Stimulated activated CD4-positive, alpha-beta T cell treated with anti-CD3 and anti-CD28 coated beads, Interleukin-1b, Interleukin-23, amount 100 ng/mL, for 4 hours (primary cell): ENCODE results near the gene MRGPRG.
"Not testable (repeated sequence)": the region's sequence is repeated elsewhere in the genome, so short reads cannot be mapped to it uniquely, and the experiment has no call there.

Source experiments
- DNase-seq, 2 donors: peaks; one replicate each; pipeline ENCODE4 v3.0.0-alpha.2; 2020; ENCODE audit warnings: low read depth in 2 of 2

MRGPRG gene, protein sequence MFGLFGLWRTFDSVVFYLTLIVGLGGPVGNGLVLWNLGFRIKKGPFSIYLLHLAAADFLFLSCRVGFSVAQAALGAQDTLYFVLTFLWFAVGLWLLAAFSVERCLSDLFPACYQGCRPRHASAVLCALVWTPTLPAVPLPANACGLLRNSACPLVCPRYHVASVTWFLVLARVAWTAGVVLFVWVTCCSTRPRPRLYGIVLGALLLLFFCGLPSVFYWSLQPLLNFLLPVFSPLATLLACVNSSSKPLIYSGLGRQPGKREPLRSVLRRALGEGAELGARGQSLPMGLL

DNA sequence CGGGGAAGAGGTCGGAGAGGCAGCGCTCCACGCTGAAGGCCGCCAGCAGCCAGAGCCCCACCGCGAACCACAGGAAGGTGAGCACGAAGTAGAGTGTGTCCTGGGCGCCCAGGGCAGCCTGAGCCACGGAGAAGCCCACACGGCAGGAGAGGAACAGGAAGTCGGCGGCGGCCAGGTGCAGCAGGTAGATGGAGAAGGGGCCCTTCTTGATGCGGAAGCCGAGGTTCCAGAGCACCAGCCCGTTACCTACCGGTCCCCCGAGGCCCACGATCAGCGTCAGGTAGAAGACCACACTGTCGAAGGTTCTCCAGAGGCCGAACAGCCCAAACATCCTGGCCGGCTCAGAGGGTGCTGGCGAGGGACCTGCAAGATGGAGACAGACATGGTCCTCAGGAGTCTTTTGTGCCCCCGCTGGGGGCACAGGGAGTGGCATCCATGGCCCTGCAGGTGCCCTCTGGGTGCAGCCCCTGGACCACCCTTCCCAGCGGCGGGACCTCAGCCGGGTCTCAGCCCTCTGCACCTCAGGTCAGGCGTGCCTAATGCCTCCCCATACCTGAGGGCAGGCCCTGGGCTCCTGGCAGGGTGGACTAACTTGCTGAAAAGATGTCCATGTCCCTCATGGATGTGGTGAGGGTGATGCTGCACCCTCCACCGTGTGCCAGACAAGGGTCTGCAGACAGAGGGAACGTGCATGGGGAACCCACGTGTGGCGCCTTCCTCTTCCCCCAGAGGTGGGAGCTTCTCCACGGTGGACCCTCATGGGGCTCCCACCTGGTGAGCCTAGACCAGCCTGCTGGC is at the start of gene MRGPRG:
MRGPRG (minus strand) TSS at position 331 of the 798 bp plus-strand sequence; CDS start at position 331, 0 bp downstream.
- DNase-seq: no peak

DNA sequence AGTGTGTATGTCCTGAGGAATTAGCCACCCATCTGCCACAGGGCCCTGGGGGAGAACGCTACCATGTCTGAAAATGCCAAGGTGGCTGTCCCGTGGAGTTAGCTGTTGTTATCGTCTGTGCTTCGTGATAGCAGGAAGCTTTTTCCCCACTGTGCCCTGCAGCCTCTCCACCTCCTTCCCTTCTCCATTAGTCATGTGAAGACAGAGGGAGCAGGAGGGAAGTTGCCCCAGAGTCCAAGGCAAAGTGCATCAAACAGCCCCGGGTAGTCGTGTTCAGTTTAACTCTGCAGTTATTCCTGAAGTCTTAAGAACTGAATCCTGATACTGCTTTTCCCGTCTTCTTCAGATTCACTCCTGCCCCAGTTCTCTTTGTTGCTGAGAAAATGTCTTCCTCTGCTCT is 43.9 kb upstream of the MRGPRG start:
- not testable (repeated sequence) for DNase-seq

DNA sequence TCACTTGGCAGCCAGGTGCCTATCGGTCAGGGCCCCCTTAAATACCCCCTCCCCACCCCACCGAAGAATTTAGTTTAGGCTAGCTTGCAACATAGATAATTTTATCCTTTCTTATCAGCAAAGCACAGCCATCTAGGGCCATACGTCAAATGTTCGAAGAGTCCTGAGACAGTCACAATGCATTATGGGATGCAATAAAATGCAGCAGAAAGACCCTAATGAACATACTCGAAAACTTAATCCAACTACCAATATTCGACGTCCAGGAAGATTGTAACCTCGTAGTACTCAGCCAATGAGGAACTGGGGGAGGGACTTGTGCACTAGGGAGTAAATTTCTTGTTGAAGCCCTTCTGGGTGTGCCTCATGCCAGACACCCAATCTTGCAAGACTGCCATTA is 43.2 kb upstream of the MRGPRG start:
- not testable (repeated sequence) for DNase-seq

DNA sequence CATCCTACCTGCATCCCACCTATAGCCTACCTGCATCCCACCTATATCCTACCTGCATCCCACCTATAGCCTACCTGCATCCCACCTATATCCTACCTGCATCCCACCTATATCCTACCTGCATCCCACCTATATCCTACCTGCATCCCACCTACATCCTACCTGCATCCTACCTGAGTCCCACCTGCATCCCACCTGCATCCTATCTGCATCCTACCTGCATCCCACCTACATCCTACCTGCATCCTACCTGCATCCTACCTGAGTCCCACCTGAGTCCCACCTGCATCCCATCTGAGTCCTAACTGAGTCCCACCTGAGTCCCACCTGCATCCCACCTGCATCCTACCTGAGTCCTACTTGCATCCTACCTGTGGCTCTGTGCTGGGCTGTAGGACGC is 38.9 kb upstream of the MRGPRG start:
- not testable (repeated sequence) for DNase-seq

DNA sequence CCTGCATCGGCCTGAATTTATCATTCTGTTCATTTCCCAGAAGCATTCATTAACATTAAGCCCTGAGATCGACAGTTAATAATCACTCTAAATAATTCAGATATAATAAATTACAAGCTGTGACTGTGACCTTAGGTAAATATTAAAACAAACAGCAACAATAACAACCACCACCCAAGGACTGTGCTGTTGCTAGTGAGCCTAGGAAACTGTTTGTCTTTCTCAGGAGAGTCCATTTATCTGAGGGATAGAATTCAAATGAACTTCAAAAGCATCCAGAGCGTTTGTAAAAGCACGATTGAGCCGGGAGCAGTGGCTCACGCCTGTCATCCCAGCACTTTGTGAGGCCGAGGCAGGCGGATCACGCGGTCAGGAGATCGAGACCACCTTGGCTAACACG is 36.6 kb upstream of the MRGPRG start:
- not testable (repeated sequence) for DNase-seq

DNA sequence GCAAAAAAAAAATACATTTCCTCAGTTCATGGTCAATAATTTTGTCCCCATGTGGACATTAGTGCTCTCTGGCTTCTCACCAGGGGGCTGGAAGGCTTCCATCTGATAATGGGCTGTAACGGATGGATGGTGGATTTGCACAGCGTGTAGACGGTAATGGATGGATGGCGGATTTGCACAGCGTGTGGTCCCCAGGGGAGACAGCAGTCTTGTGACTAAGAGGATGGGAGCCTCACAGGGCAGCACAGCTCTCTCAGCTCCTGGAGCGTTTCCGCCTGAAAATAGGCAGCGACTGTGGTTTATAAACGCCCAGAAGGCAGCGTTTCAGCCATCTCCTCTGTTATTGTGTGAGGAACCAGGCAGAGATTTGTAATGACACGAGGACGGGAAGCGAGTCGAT is 36.2 kb upstream of the MRGPRG start:
- DNase-seq: not testable (repeated sequence)

DNA sequence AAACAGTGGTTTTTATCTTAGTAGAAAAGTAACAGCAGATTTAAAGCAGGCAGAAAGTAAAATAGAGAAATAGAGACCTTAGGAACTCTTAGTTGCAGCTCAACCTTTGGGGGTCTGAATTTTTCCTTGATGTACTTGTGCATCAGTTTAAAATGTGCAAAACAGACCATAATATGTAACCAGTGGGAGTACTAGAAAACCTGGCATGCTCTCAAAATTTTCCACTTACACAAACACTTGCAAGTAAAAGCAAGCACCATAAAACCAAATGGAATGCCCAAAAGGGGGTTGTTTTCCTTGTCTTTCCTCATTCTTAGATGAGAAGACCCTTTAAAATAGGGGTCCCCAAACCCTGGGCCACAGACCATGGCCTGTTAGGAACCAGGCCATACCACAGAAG is 26.5 kb upstream of the MRGPRG start:
- no peak for DNase-seq

DNA sequence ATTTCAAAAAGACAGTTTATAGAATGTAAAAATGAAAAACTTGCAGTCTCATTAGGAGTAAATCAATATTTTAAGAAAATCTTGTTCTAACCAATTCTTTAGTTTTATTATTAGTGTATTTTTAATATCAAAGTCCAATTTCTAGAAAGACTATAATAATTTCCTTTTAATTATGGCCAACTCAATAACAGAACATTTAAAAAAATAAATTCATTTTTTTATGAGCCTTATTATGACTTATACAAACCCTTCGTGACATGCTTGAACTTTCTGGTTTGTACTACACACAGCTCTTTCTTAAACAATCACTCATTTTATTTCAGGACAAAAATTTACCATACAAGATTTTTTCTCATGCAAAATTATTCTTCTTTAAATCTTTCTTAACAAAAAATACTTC is 25.3 kb upstream of the MRGPRG start:
- DNase-seq: no peak

DNA sequence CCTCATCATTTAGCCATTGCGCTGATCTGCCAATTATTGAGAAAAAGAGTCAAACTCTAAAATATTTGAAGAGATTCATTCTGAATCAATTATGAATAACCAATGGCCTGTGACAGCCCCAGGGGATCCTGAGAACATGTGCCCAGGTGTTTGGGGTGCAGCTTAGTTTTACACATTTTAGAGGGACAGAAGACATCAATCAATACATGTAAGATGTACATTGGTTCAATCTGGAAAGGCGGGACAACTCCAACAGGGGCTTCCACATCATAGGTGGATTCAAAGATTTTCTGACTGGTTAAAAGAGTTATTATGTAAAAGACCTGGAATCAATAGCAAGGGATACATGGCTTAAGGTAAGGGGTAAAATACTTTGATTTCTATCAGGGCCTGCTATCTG is 18.5 kb upstream of the MRGPRG start:
- DNase-seq: no peak

DNA sequence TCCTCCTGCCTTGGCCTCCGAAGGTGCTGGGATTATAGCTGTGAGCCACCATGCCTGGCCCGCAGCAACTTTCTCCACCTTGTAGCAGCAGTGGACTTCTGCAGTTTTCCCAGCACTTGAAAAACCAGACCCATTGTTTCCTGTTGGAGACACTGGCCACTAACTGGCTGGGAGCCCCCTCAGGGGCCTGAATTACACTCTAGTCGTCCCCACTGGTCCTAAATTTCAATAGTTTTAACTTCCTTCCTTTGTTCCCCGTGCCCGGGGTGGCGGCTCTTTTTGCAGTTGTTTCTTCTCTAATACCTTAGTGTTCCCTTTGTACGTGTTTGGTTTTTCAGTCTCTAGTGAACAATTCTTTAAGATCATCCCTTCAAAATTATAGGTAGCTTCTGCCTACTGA is 16.2 kb upstream of the MRGPRG start:
- DNase-seq: no peak

DNA sequence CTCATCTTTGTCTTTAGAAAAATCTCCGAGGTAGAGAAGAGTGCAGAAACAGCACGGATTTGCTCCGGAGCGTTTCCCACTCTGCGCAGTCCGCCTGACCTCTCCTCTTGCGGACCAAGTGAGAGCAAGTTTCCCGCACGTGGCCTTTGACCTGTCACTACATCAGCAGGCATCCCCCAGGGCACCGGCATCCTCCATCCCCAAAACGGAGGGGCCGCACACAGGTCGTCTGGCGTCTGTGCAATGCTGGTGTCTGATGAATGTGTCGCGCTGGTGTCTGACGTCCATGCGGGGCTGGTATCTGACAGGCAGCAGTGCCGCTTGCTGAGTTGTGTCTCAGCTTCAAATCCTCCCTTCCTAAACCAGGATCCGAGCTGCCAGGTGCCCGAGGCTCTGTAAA is 14.3 kb upstream of the MRGPRG start:
- no peak for DNase-seq

DNA sequence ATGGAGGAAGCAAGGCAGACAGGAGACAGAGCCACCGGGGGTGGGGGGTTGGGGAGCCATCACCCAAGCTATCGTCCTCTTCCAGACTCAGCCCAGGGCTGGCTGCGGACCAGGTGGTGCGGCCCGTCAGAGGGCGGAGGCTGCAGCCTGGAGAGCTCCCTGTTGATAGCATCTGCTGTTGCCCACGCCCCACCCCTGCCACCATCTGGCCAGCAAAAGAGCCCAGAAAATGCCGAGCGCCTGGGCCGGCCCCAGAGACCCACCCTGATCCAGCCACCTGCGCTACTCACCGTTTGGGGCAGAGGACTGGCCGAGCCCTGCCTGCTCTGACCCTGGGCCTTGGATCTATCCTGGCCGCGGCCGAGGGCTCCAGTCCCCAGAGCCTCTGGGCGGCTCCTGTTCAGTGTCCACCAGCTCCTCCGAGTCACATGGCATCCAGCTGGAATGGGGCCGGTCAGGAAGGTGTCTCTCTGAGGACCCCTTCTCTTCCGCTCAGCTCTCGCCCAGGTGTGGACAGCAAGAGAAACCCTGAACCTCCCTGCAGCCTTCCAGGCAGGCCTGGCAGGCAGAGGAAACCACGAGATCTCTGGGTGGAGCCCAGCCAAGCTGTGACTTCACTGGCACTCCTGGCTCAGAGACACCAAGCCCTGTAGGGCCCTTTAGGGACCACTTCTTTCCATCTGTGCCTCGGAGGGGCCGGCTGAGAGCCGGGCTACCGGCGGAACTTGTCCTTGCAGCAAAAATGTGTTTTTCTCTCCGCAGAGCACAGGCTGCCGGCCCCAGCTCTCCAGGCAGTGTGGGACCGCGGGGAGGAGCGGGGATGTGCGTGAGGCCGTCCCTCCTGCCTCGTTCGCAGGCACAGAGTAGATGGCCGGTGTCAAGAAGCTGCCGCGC is 13.5 kb upstream of the MRGPRG start, which contains the start of gene MRGPRE:
MRGPRE (minus strand) TSS at position 567 of the 894 bp plus-strand sequence. CDS start 3,618 bp downstream, outside the sequence.
- DNase-seq: no peak

DNA sequence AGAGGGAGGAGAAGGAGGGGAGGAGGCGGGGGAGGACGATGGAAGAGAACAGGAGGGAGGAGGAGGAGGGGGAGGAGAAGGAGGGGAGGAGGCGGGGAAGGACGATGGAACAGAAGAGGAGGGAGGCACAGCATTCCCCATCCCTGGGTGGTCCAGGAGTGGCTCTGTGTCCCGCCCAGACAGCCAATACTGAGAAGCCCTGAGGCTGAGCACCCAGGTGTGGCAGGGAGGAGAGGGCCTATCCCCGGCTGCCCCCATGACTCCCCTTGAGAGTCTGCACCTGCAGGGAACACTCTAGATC is 12.9 kb upstream of the MRGPRG start:
- DNase-seq: no peak

DNA sequence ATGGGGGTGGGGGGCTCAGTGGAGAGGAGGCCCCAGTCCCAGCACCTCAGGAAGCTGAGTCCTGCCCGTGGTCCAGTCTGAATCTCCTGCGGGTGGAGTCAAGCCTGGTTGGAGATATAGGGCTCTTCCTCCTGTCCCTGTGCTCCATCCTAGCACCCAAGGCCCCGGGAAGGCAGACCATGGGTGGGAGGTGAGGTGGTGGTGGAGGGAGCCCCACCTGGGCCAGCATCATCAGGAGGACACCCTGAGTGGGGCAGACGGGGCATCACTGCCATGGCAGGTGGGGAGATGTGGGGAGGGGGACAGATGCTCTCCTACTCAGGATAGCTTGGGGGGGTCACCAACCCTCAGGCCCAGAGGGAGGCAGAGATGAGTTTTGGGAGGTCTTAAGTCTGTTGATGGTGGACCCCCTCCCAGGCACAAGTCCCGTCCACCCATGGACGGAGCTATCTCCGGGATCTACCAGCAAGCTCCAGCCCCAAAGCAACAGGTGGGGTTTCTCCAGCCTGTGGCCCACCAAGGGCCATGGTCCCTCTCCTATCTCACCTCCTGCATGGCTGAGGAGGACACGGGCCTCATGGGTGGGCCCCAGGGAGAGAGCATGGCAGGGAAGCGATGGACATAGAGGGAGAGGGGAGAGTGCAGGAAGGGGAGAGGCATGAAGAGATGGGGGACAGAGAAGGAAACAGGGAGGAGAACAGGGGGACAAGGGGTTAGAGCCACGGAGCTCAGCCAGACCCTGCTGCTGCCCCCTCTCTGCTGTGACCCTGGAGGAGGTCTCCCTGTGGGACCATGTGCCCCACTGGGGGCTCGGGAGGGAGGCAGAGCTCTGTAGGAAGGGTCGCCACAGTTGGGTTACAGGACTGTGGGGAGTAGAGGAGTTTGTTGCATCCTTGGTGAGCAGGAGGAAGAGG is 12.3 kb upstream of the MRGPRG start:
- DNase-seq: no peak

DNA sequence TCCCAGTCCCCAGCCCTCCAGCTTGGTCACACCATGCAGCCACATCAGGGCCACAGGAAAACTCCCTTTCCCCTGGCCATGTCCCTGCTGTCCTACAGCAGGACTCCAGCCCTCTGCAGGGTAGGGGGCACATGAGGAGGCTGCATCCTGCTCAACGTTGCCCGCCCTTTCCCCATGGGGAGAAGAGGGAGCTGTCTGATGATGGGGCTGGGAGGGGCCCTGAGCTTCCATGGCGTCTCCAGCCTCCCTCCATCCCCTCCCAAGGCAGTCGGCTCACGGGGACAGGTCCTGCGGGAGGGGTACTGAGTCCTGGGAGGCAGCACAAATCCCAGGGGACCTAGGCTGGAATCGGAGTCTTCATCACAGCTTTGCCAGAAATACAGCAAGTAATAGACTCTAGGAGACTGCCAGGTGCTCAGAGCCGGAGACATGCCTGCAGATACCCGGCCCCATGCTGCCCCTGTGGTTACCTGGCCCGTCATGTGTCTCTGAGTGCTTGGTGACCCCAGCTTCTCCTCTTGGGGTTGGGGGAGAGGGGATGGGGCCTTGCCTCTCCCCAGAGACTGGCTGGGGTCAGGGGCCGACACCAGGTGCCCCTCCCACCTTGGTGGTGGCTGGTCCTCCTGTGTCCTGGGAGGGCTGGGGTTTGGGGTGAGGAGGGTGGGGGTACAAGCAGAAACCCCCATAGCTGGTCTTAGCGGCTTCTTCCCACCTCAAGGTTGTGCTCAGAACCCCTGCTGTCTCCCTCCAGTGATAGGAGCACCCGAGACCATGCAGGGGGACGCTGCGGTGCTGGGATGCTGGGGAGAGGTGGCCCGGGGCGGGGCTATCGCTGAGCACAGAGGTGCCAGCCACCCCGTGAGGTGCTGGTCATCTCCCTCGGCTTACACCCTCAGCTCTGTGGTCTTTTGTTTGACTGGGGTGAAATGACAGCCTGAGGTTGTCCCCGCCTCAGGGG is 11.3 kb upstream of the MRGPRG start:
- no peak for DNase-seq

DNA sequence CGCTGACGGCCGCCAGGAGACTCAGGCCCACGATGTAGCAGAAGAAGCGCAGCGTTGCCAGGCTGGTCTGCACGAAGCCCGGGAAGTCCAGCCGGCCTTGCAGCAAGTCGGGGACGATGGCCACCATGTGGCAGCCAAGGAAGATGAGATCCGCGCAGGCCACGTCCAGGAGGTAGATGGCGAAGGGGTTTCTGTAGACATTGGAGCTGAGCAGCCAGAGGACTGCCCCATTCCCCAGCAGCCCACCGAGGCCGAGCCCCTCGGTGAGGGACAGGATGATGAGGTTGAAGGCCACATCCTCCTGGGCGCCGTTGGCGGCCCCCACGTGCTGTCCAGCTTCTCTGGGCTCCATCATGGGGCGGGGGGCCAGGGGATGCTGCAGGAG is 9.8 kb upstream of the MRGPRG start:
- no peak for DNase-seq

DNA sequence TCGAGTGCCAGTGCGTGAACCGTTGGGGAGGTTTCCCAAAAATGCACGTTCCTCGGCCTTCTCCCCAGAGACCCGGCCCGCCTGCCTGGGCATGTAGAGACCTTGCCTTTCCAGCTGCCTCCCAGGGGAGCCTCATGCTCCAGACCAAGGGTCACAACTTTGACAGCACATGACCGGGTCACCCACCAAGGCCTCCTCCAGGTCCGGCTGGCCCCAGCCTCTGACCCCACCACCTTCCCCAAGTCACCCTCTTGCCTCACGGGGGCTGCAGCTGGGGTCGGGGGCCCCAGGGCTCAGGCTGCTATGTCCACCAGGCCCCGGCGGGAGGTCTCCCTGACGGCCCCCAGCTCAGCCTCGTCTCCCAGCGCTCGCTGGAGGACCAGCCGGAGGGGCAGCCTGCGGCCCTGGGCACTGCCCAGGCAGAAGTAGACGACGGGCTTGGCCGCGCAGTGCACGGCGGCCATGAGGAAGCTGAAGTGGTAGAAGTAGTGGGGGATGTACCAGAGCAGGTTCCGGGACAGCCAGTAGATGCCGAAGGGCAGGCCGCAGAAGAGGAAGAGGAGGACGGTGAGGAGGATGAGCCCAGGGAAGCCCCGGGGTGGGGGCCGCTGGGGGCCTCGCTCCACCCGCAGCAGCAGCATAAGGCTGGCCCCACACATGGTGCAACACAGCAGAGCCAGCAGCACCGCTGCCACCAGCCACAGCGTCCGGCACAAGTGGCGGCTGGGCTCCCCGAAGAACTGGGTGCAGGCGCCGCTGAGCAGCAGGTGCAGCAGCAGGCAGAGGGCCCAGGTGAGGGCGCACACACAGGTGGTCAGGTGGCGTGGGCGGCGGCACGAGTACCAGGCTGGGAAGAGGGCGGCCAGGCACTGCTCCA is 9.2 kb upstream of the MRGPRG start:
- no peak for DNase-seq

DNA sequence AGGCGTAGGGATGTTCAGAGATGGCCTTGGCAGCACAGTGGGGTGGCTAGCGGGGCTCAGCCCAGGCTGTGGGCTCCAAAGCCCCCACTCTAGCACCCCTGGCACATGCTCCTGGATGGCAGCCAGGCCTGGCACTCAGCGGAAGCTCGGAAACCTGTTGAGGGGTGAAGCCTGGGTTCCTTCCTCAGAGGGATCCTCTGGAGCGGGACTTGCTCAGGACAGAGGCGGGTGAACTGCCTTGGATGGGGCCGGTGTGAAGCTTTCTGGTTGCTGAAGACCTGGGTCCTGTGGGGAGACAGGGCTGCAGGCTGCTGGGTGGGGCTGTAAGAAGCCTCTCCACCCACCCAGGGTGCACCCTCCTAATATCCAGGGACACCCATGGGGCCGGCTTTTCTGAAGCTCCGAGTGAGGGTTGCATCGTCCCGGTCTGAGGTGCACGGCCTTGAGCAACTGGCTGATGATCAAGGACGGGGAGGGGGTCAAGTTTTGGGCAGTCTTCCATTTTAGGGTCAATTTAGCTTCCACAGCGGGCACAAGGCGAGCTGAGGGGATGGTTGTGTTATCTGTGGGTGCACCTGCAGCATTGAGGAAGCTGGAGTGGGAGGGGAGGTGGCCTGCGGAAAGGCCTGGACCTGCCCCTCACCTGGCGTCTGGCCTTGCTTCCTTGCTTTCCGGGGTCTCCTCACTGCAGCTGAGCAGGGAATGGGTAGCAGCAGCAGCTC is 8.4 kb upstream of the MRGPRG start:
- DNase-seq: no peak
